ENCODE data around the gene SHE.

SHE gene

GRCh38 chr1:154448331-154448811 is 53.8 kb downstream of the SHE start:
- no peak for DNase-seq (ENCODE audit: low read depth in 1 of 2, low spot score in 1 of 2)

DNA sequence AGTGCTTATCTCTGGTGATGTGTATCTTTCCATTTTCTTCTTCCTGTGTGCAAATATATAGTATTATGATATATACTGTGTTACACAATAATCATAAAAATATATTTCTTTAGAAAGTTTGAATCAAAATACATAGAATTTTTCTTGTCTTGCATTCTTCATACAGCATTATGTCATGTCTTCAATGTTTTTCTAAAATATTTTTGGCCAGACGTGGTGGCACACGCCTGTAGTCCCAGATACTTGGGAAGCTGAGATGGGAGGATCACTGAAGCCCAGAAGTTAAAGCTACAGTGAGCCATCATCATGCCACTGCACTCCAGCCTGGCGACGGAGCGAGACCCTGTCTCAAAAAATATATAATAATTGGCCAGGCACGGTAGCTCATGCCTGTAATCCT is 55.4 kb downstream of the SHE start:
- no peak for DNase-seq (ENCODE audit: low read depth in 1 of 2, low spot score in 1 of 2)

DNA sequence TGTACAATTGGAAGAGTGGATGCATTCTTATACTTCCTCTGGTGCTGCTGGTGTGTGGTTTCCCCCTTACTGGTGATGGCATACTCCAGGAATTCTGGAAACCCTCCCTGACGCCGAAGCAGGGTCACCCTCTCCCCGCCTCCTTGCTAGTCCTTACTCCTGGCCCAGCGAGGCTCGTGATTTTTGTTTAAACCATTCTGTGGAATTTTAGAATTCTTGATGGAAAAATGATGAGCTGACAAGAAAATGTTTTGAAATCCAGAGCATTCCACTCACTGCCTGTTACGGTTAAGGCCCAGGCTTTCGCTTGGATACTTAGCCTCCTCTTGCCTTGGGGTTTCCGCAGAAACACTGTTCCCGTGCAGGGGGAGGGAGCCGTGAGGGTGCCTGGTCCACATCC is 55.9 kb downstream of the SHE start:
- no peak for DNase-seq (ENCODE audit: low read depth in 1 of 2, low spot score in 1 of 2)

GRCh38 chr1:154445040-154445472 is 57.2 kb downstream of the SHE start:
- DNase-seq (ENCODE audit: low read depth in 1 of 2, low spot score in 1 of 2): peak in 1 of 2 donors; percentile 30

GRCh38 chr1:154443274-154444013 is 58.8 kb downstream of the SHE start:
- DNase-seq (ENCODE audit: low read depth in 1 of 2, low spot score in 1 of 2): no peak

- DNase-seq (ENCODE audit: low read depth in 1 of 2, low spot score in 1 of 2): no peak
These were observed 60.0 kb downstream of the SHE start for GRCh38 chr1:154442006-154442740.

DNA sequence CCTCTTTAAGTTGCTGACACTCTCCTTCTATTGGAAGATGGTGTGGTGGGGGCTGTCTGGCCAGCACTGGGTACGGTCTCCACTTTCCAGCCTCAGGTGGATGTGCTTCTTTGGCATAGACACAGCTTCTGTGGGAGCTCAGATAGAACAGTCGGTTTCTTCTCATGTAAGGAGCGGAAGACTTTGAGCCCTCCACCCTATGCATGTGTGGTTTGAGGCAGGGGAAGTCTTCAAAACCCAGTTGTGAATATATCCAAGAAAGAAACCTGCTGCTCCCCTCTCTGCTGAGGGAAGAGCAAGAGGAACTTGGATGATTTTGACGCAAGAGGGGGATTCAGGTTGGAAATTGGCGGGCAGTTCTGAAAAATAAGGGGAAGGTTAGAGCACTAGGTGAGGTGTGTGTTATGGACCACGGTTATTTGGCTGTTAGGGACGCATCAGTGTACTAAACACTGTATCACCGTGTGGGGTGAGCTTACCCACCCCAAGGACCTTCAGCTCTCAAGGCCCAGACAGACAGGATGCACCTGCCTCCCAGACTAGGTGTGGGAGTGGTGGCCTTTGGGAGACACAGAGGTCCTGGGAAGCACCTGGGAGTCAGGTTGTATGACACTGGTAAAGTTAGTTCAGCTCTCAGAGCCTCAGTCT is 60.8 kb downstream of the SHE start:
- no peak for DNase-seq (ENCODE audit: low read depth in 1 of 2, low spot score in 1 of 2)

GRCh38 chr1:154440036-154440804 is 62.0 kb downstream of the SHE start:
- DNase-seq (ENCODE audit: low read depth in 1 of 2, low spot score in 1 of 2): no peak

DNA sequence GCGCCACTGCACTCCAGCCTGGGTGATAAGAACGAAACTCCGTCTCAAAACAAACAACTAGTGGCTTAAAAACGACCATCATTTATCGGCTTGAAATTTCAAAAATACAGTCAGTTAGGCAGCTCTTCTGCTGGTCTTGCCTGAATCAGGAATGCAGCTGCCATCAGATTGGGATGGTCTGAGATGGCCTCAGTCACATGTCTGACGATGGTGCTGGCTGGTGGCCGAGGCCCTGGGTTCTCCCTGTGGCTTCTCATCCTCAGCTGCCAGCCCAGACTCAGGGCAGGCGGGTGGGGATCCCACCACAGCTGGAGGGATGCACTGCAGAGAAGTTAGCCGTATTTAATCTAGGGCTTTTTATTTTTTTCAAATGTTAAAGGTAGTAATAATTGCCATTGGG is 65.8 kb downstream of the SHE start:
- DNase-seq (ENCODE audit: low read depth in 1 of 2, low spot score in 1 of 2): no peak

GRCh38 chr1:154435599-154436200 is 66.5 kb downstream of the SHE start:
- no peak for DNase-seq (ENCODE audit: low read depth in 1 of 2, low spot score in 1 of 2)

- no peak for DNase-seq (ENCODE audit: low read depth in 1 of 2, low spot score in 1 of 2)
These were observed 67.7 kb downstream of the SHE start for GRCh38 chr1:154434346-154435085.

- DNase-seq (ENCODE audit: low read depth in 1 of 2, low spot score in 1 of 2): peak in 1 of 2 donors; percentile 28
These were observed 68.9 kb downstream of the SHE start for GRCh38 chr1:154433161-154433764.

GRCh38 chr1:154431586-154432373 is 70.4 kb downstream of the SHE start:
- DNase-seq (ENCODE audit: low read depth in 1 of 2, low spot score in 1 of 2): peak in 1 of 2 donors; percentile 35

DNA sequence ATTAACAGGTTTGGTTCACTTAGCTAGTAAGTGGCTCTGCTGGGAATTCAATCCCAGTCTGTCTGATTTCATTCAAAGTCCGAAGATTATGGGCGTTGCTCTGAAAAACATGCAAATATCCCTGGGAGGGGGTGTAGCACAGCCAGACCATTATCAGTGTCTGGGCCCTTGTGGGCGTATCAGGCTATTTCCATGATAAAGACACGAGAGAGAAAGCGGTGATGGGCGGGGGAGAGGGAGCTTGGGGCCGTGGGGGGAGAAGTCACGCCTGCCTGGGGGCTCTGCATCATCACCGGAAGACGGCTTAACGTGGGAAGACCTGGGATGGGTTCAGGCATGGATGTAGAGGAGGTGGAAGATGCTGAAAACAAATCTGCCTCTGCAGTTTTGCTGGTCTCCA is 71.3 kb downstream of the SHE start:
- DNase-seq (ENCODE audit: low read depth in 1 of 2, low spot score in 1 of 2): no peak

DNA sequence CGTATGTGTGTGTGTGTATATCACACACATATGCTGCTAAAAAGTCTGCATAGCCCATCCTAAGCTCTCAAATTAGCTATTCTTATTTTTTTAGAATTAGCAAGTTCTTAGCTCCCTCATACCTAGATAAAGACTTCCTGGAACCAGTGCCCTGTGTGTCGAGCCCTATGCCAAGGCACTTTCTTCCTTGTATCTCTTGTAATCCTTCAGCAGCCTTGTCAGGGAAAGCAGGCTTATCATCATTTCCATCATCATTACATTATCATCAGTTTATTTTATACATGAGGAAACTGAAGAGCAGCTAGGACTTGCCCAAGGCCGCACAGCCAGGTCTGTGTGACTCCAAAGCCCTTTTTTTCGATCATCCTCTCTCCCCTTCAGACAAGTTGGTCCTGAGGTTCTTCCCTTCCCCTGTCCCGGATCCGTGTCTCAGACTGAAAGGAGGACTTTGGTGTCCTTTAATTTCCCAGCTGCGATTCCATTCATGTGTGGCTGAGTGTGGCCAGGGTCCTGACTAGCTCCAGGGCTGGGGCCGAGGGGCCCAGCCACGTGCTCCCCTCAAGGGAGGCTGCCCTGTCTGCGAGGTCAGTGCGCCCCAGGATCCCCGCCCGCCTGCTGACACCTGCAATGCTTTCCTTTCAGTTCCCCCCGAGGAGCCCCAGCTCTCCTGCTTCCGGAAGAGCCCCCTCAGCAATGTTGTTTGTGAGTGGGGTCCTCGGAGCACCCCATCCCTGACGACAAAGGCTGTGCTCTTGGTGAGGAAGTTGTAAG is 72.2 kb downstream of the SHE start:
- DNase-seq (ENCODE audit: low read depth in 1 of 2, low spot score in 1 of 2): no peak

All from activated CD4-positive, alpha-beta T cell treated with anti-CD3 and anti-CD28 coated beads, Interleukin-2, amount 50 U/mL, for 24 hours (primary cell).